ENCODE data around the gene CHID1. TPM values are rescaled to one million over a fixed set of nuclear protein-coding genes. Genes with fewer than 3 reads are reported as not detected.
A peak's percentile ranks its signal among the peaks of the same experiment; 100 is the strongest.

The CHID1 gene
- total RNA-seq, 1 donor from 2014 or later, result 56.6 TPM

DNA sequence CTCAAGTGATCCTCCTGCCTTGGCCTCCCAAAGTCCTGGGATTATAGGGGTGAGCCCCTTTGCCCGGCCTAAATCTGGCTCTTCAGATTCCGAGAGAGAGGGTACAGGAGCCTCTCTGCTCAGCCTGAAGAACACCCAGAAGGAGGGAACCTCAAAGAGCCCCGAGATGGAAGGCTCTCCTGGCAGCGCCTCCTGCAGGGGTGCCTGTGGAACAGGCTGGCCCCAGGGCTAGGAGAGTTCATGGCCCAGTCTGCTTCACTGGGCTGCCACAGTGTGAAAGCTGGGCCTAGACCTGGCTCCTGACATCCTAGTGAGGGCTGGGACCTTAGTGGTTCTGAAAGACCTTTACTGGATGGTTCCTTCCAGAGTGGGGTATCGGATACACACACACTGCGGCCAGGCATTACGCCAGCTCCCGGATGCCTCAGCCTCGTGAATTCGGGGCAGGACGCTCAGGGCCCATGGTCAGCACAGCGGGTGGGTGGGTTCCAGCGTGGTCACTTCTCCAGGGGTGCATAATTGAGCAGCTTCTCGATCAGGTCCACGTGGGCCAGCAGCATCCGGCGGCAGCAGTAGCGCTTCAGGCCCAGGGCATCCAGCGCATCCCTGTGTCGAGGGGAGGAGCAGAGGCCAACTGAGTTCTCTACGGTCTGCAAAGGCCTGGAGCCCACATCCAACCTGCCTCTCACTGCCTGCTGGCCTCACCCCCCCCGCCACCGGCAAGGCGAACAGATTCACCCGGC, 70.6 kb downstream of the CHID1 start:
- Histone ChIP-seq H3K9ac (no peak overlapping the region), H2AFZ (replicated peaks) (no peak overlapping the region), H3K27me3 (peaks cover 9% of the 10 kb centered on the region), H3K27ac (no peak overlapping the region), H4K20me1 (ENCODE audit: low read depth) (peaks cover 55% of the 10 kb centered on the region), H3K4me1 (peaks cover 20% of the 10 kb centered on the region), H3K36me3 (no peaks in the 10 kb centered on the region), H3F3A (ENCODE audit: low read depth) (peaks cover 40% of the 10 kb centered on the region), H3K9me3 (ENCODE audit: low read depth) (no peaks in the 10 kb centered on the region), H3K79me2 (ENCODE audit: low read depth) (peaks cover 23% of the 10 kb centered on the region), H3K4me3 (no peak overlapping the region), H3K4me2 (no peak overlapping the region)
- no peak for DNase-seq (ENCODE audit: low spot score)
- H3K27me3 Mint-ChIP-seq (ENCODE audit: insufficient read depth, low read depth), result peaks cover 12% of the 10 kb centered on the region
- H3K27ac Mint-ChIP-seq, result no peak overlapping the region
- peaks cover 3% of the 10 kb centered on the region for H3K36me3 Mint-ChIP-seq
- H3K4me3 Mint-ChIP-seq, result peak overlapping the region; percentile 90
- no peaks in the 10 kb centered on the region for H3K9me3 Mint-ChIP-seq
- TF ChIP-seq EZH2phosphoT487 (IDR thresholded peaks at IDR 0.05) (no peak), CTCF (IDR thresholded peaks at IDR 0.05) (no peak), EZH2 (IDR thresholded peaks at IDR 0.05) (no peak)
- H3K4me1 Mint-ChIP-seq, result peaks cover 23% of the 10 kb centered on the region

DNA sequence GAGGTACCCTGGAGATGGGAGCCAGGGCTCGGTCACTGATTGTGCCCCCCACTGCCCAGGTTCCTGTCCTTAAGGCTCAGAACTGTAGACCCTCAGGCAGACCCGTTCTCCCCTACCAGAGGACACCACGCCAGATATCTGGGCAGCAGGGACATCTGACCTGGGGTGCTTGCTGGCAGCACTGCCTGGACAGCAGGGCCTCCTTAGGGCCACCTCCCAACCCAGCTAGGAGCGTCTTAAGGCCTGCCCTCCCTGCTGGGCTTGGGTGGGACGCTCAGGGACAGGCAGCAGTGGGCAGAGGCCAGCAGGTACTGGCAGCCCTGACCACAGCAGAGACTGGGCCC, 71.4 kb downstream of the CHID1 start:
- Histone ChIP-seq H3K79me2 (ENCODE audit: low read depth) (peaks cover 23% of the 10 kb centered on the region), H3K27ac (no peak overlapping the region), H3K4me2 (no peak overlapping the region), H3K36me3 (no peaks in the 10 kb centered on the region), H2AFZ (replicated peaks) (no peak overlapping the region), H3K9ac (no peak overlapping the region), H3K9me3 (ENCODE audit: low read depth) (no peaks in the 10 kb centered on the region), H3K4me1 (peaks cover 15% of the 10 kb centered on the region), H3F3A (ENCODE audit: low read depth) (peaks cover 32% of the 10 kb centered on the region), H3K27me3 (peaks cover 9% of the 10 kb centered on the region), H3K4me3 (no peak overlapping the region), H4K20me1 (ENCODE audit: low read depth) (peaks cover 60% of the 10 kb centered on the region)
- peaks cover 3% of the 10 kb centered on the region for H3K36me3 Mint-ChIP-seq
- no peak overlapping the region for H3K27ac Mint-ChIP-seq
- peaks cover 9% of the 10 kb centered on the region for H3K27me3 Mint-ChIP-seq (ENCODE audit: insufficient read depth, low read depth)
- peaks cover 19% of the 10 kb centered on the region for H3K4me1 Mint-ChIP-seq
- no peak overlapping the region for H3K4me3 Mint-ChIP-seq
- no peaks in the 10 kb centered on the region for H3K9me3 Mint-ChIP-seq
- TF ChIP-seq EZH2 (IDR thresholded peaks at IDR 0.05) (no peak), CTCF (IDR thresholded peaks at IDR 0.05) (no peak), EZH2phosphoT487 (IDR thresholded peaks at IDR 0.05) (no peak)
- no peak for DNase-seq (ENCODE audit: low spot score)

- TF ChIP-seq EZH2phosphoT487 (IDR thresholded peaks at IDR 0.05) (no peak), EZH2 (IDR thresholded peaks at IDR 0.05) (no peak), CTCF (IDR thresholded peaks at IDR 0.05) (peak; percentile 32)
- Mint-ChIP-seq H3K4me1 (peaks cover 22% of the 10 kb centered on the region), H3K27me3 (ENCODE audit: insufficient read depth, low read depth) (peaks cover 10% of the 10 kb centered on the region), H3K27ac (no peak overlapping the region), H3K4me3 (no peak overlapping the region), H3K36me3 (peaks cover 3% of the 10 kb centered on the region), H3K9me3 (no peaks in the 10 kb centered on the region)
- no peak overlapping the region for H3K27ac ChIP-seq
- H3K9me3 ChIP-seq (ENCODE audit: low read depth), result no peaks in the 10 kb centered on the region
- peaks cover 66% of the 10 kb centered on the region for H4K20me1 ChIP-seq (ENCODE audit: low read depth)
- DNase-seq (ENCODE audit: low spot score), result peak; percentile 47
- peaks cover 11% of the 10 kb centered on the region for H3K4me1 ChIP-seq
- H3K79me2 ChIP-seq (ENCODE audit: low read depth), result peaks cover 23% of the 10 kb centered on the region
- H3K4me2 ChIP-seq, result no peak overlapping the region
- peaks cover 26% of the 10 kb centered on the region for H3F3A ChIP-seq (ENCODE audit: low read depth)
- no peak overlapping the region for H3K4me3 ChIP-seq
- no peak overlapping the region for H3K9ac ChIP-seq
- H3K36me3 ChIP-seq, result no peaks in the 10 kb centered on the region
- peaks cover 7% of the 10 kb centered on the region for H3K27me3 ChIP-seq
- H2AFZ ChIP-seq (replicated peaks), result no peak overlapping the region
These were observed 72.0 kb downstream of the CHID1 start for GRCh38 chr11:838441-839279.
